Stimulated activated memory B cell treated with anti-CD40 and anti-IgM and Interleukin-4, amounts not matched to agents 10 μg/mL and 1 μg/mL and 100 μg/mL, for 72 hours (primary cell): Measurements from ENCODE around the gene NOSTRIN.
"Not testable (repeated sequence)": the region's sequence is repeated elsewhere in the genome, so short reads cannot be mapped to it uniquely, and the experiment has no call there.

Source experiments
- ATAC-seq: fragments of 150-1000 bp; cut with Tn5 transposase; 2 replicates; pipeline ENCODE4 v1.10.0; 2021
- H3K27ac Mint-ChIP-seq: one replicate; pipeline ENCODE4 v1.8.0; 2022; ENCODE audit warnings: mild to moderate bottlenecking, mixed read lengths
- H3K27me3 Mint-ChIP-seq: one replicate; pipeline ENCODE4 v1.8.0; 2022; ENCODE audit warnings: mixed read lengths
- H3K36me3 Mint-ChIP-seq: one replicate; pipeline ENCODE4 v1.8.0; 2022; ENCODE audit warnings: mixed read lengths
- H3K4me1 Mint-ChIP-seq: one replicate; pipeline ENCODE4 v1.8.0; 2022; ENCODE audit warnings: mixed read lengths
- H3K4me3 Mint-ChIP-seq: one replicate; pipeline ENCODE4 v1.8.0; 2022; ENCODE audit warnings: mild to moderate bottlenecking, moderate library complexity, mixed read lengths
- H3K9me3 Mint-ChIP-seq: one replicate; pipeline ENCODE4 v1.8.0; 2022; ENCODE audit warnings: mixed read lengths

The NOSTRIN gene

DNA sequence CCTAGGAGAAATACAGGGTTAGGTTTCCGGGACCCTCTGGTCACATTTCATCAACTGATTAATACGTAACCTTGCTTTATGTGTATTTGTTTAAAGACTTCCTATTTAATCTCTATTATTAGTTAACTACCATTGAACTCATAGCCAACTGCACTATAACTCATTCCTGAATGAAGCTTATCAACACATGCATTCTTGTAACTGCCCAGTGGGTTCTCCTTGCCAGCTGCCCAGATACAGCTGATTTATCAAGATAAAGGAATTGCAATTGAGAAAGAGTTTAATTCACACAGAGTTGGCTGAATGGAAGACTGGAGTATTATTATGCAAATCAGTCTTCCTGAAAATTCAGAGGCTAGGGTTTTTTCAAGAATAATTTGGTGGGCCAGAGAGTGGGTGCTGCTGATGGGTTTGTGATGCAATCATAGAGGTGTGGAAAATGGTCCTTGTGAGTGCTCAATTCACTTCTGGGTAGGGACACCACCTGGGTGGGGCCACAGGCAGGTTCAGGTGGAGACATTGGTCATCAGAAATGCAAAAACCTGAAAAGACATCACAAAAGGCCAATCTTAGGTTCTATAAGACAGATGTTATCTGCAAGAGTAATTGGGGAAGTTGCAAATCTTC lies 21.1 kb upstream of the NOSTRIN start:
- Mint-ChIP-seq H3K36me3 (no peaks in the 10 kb centered on the region), H3K27ac (no peak overlapping the region), H3K4me3 (no peak overlapping the region), H3K9me3 (no peaks in the 10 kb centered on the region), H3K4me1 (no peaks in the 10 kb centered on the region), H3K27me3 (no peaks in the 10 kb centered on the region)
- no peak for ATAC-seq

DNA sequence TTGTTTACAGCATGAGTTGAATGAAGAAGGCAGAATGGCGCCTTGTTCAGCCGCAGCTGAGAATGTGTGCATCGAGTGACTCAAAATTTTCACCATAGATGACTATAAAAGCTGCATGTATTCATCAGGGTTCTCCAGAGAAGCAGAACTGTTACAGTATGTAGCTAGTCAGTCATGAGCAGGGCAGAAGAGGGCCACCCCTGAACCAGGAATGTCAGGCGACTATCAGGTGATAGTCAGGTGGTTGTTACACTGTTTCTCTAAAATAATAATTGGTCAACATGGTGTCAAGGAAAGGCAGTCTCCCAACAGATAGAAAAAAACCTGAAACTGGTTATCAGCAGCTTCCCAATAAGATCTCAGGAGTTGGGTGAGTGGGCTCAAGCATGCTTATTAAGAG lies 20.2 kb upstream of the NOSTRIN start:
- Mint-ChIP-seq H3K4me3 (no peak overlapping the region), H3K9me3 (no peaks in the 10 kb centered on the region), H3K27me3 (no peaks in the 10 kb centered on the region), H3K4me1 (no peaks in the 10 kb centered on the region), H3K36me3 (no peaks in the 10 kb centered on the region), H3K27ac (no peak overlapping the region)
- ATAC-seq = no peak

DNA sequence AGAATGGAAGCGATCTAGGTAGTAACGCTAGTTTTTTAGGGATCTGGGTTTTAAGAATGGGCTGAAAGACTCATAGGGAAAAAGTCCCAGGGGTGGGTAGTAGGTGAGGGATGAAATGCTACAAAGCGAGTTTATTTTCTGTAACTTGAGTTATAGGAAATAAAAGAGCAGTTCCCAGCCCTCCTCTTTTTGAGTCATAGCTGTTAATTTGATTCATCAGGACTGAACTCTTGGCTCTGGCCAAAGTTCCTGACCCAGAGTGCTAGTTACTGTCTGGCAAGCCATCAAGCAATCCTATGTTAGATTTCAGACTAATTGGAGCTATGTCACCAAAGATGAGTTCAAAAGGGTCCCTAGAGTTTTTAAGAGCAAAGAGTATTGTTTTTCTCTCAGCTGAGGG lies 17.4 kb upstream of the NOSTRIN start:
- Mint-ChIP-seq H3K4me3 (no peak overlapping the region), H3K4me1 (no peaks in the 10 kb centered on the region), H3K36me3 (no peaks in the 10 kb centered on the region), H3K27me3 (no peaks in the 10 kb centered on the region), H3K27ac (no peak overlapping the region), H3K9me3 (no peaks in the 10 kb centered on the region)
- ATAC-seq = no peak

DNA sequence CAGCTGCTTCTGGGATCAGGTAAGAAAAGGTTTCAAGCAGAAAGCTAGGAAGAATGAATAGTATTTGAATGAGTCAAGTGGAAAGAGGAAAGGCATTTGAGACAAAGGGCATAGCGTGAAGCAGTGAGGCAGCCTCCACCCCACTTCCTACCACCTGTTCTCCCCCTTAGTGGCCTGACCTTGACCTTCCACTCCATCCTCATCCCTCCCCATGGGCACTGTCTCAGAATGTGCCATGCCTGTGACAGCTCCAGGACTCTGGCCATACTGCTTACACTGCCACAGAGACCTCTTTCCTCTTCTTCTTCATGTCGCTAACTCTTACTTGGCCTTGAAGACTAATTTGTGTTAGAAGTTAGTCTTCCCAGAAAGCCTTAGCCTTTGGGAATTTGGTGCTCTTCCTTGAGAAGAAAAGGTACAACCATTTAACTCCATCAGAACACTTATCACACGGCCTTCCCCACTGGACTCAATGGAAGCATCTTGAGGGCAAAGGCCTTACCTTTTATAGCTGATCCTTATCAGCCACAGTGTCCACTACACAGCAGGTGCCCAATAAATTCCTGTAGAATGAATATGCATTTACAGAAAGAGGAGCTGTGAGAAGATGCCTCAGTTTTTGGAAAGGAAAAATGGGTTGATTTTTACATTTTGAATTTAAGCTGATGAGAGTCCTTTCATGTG lies 15.2 kb upstream of the NOSTRIN start:
- no peaks in the 10 kb centered on the region for H3K27me3 Mint-ChIP-seq
- H3K9me3 Mint-ChIP-seq = peaks cover 5% of the 10 kb centered on the region
- ATAC-seq = no peak
- no peak overlapping the region for H3K27ac Mint-ChIP-seq
- no peaks in the 10 kb centered on the region for H3K4me1 Mint-ChIP-seq
- no peaks in the 10 kb centered on the region for H3K36me3 Mint-ChIP-seq
- no peak overlapping the region for H3K4me3 Mint-ChIP-seq

DNA sequence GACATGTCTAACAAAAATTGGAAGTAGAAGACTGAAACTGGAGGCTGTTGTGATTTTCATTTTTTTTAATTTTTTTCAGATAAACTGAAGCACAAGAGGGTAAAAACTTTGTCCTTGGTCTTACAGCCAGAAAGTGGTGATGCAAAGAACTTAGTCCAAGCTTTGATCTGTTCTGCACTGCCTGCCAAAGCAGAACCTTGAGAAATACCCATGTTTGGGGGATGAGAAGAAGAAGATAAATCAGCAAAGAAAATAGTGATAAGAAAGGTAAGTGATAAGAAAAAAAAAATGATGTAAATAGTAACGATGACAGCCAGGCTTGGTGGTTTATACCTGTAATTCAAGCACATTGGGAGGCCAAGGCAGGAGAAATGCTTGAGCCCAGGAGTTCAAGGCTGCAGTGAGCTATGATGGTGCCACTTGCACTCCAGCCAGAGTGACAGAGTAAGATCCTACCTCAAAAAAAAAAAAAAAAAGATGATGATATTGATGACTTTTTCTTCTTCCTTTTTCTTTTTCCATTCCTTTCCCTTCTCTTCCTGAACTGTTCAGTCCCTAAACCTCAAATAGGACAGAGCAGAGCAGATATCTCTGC lies 14.6 kb upstream of the NOSTRIN start:
- H3K27ac Mint-ChIP-seq = no peak overlapping the region
- H3K4me3 Mint-ChIP-seq = no peak overlapping the region
- no peaks in the 10 kb centered on the region for H3K36me3 Mint-ChIP-seq
- peaks cover 5% of the 10 kb centered on the region for H3K9me3 Mint-ChIP-seq
- H3K4me1 Mint-ChIP-seq = no peaks in the 10 kb centered on the region
- H3K27me3 Mint-ChIP-seq = no peaks in the 10 kb centered on the region
- no peak for ATAC-seq

DNA sequence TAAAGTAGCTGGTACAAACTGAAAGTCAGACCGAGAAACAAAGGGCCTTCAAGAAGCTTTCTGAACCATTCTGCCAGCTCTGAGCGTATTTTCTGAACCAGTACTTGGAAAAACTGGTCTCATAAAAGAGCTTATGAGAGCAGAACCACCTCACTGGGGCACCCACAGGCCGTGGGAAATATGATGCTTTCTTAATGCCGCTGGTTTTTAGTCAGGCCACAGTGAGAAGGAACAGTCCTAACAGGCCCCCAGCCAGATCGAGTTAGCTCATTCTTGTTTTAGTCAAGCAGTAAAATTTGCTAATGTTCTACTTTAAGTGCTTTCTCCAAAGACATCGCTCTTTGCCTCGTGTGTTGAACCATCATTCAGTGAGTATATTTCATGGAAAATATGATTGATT lies 12.7 kb upstream of the NOSTRIN start:
- Mint-ChIP-seq H3K27me3 (no peaks in the 10 kb centered on the region), H3K4me3 (no peak overlapping the region), H3K4me1 (no peaks in the 10 kb centered on the region), H3K9me3 (peaks cover 8% of the 10 kb centered on the region), H3K36me3 (no peaks in the 10 kb centered on the region), H3K27ac (no peak overlapping the region)
- no peak for ATAC-seq

DNA sequence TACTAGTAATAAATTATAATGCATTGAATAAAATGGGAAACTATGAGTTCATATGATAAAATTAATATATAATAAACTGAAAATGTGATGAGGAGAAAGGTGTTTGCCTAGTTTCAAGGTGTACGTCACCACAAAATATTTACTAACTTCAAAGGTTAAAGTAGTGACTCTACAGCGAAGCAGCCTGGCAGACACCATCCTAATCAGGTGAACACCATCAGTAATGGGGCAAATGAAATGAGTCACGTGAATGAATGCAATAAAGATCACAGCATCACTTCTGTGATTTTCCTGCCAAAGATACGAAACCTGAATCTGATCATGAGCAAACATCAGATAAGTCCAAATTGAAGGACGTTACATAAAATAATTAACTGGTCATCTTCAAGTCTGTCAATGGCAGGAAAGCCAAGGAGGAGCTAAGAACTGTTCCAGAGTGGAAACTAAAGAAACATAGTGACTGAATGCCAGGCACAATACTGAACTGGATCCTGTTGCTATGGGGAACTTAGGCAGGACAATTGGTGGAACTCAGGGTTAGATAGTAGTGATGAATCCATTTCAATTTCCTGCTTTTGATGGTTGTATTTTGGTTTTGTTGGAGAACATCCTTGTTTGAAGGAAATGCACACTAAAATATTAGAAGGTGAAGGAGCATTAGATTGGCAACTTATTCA lies 12.1 kb upstream of the NOSTRIN start:
- no peak overlapping the region for H3K27ac Mint-ChIP-seq
- H3K27me3 Mint-ChIP-seq = no peaks in the 10 kb centered on the region
- no peak overlapping the region for H3K4me3 Mint-ChIP-seq
- peaks cover 8% of the 10 kb centered on the region for H3K9me3 Mint-ChIP-seq
- no peak for ATAC-seq
- no peaks in the 10 kb centered on the region for H3K36me3 Mint-ChIP-seq
- no peaks in the 10 kb centered on the region for H3K4me1 Mint-ChIP-seq

DNA sequence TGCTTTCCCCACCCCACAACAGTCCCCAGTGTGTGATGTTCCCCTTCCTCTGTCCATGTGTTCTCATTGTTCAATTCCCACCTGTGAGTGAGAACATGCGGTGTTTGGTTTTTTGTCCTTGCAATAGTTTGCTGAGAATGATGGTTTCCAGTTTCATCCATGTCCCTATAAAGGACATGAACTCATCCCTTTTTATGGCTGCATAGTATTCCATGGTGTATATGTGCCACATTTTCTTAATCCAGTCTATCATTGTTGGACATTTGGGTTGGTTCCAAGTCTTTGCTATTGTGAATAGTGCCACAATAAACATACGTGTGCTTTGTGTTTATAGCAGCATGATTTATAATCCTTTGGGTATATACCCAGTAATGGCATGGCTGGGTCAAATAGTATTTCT lies 11.3 kb upstream of the NOSTRIN start:
- not testable (repeated sequence) for H3K36me3 Mint-ChIP-seq, H3K4me1 Mint-ChIP-seq, H3K27me3 Mint-ChIP-seq, H3K27ac Mint-ChIP-seq, ATAC-seq, H3K4me3 Mint-ChIP-seq, H3K9me3 Mint-ChIP-seq

DNA sequence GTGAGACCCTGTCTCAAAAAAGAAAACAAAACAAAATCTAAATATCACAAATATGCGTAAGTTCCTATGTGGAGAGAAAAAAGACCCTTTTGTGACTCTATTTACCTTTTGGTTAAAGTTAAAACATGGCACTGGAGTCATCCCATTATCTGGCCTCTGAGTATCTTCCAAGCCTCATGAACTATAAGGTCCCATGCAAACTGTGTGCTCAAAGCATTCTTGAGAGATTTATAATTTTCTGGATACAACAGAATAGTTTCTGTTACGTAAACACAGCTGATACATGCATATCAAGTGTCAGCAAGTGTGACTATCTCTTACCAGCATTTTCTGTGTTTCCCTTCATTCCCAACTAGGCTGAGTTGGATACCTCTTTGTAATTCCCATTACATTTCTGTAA lies 8.8 kb upstream of the NOSTRIN start:
- Mint-ChIP-seq H3K27ac (no peak overlapping the region), H3K4me3 (no peak overlapping the region), H3K36me3 (no peaks in the 10 kb centered on the region), H3K27me3 (no peaks in the 10 kb centered on the region), H3K9me3 (peaks cover 8% of the 10 kb centered on the region), H3K4me1 (no peaks in the 10 kb centered on the region)
- ATAC-seq = no peak

DNA sequence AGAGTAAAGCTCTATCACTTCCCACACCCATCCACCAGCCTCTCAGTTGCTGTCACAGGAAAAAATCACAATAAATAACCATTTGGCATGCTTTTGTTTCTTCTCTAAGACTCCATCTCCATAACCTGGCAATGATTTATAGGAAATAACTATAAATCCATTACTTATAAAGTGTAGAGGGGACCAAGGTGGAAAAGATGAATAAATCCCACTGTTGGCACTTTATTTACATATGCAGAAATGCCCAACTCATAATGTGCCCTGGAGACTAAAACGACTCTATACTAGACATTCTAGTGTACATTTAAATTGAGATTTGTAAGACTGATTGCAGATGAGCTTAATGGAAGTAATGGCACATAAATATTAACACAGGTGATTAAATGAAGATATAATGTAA lies 7.5 kb upstream of the NOSTRIN start:
- peaks cover 8% of the 10 kb centered on the region for H3K9me3 Mint-ChIP-seq
- ATAC-seq = no peak
- H3K4me3 Mint-ChIP-seq = no peak overlapping the region
- H3K27me3 Mint-ChIP-seq = no peaks in the 10 kb centered on the region
- H3K4me1 Mint-ChIP-seq = no peaks in the 10 kb centered on the region
- no peaks in the 10 kb centered on the region for H3K36me3 Mint-ChIP-seq
- no peak overlapping the region for H3K27ac Mint-ChIP-seq

DNA sequence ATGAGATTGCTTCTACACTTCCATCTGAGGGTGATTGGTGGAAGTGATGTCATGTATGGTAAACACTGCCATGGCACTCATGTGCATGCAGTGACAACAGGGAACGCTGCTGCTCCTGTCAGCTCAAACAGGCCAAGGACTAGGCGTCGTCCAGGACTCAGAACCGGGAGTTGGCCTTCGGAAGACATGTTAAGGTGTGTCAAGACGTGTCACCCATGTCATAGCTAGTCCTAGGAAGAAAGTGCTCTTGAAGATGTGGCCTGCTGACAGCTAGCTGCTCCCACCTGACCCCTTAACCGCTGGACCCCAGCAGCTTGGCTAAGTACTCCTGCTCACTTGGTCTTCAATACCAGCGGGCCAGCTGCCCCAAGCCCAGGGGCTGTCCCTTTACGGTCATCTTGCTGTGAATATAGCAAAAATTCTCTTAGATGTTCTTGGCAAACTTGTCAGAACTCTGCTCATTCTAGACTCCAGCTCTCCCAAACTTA lies 6.3 kb upstream of the NOSTRIN start:
- Mint-ChIP-seq H3K9me3 (peaks cover 3% of the 10 kb centered on the region), H3K36me3 (no peaks in the 10 kb centered on the region), H3K4me1 (no peaks in the 10 kb centered on the region), H3K27ac (no peak overlapping the region), H3K4me3 (no peak overlapping the region), H3K27me3 (no peaks in the 10 kb centered on the region)
- ATAC-seq = no peak

DNA sequence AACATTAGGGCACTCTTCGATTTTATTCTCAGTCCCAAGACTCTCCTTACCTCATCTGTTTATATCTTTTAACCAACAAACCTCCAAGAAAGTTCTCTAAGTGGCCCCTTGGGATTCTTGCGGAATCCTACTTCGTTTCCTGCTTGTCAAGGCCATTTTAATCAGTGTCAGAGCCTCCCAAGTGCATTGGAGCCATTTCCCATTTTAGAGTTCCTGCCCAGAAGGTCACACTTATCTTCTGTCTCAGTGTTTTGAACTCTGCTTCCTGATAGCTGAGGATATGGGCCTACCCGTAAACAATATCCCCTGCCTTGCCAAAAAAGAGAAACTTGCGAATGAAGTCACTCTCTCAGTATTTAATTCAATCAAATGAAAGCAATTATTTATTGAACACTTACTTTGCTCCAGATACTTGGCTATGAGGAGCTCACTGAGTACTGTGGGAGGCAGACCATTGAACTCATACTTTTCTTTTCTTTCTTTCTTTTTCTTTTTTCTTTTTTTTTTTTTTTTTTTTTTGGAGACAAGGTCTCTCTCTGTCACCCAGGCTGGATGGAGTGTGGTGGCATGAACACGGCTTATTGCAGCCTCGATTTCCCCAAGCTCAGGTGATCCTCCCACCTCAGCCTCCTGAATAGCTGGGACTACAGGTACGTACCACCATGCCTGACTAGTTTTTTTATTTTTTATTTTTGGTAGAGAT lies 5.7 kb upstream of the NOSTRIN start:
- H3K9me3 Mint-ChIP-seq = peaks cover 3% of the 10 kb centered on the region
- no peaks in the 10 kb centered on the region for H3K4me1 Mint-ChIP-seq
- no peak for ATAC-seq
- H3K4me3 Mint-ChIP-seq = no peak overlapping the region
- H3K27me3 Mint-ChIP-seq = no peaks in the 10 kb centered on the region
- no peaks in the 10 kb centered on the region for H3K36me3 Mint-ChIP-seq
- H3K27ac Mint-ChIP-seq = no peak overlapping the region

DNA sequence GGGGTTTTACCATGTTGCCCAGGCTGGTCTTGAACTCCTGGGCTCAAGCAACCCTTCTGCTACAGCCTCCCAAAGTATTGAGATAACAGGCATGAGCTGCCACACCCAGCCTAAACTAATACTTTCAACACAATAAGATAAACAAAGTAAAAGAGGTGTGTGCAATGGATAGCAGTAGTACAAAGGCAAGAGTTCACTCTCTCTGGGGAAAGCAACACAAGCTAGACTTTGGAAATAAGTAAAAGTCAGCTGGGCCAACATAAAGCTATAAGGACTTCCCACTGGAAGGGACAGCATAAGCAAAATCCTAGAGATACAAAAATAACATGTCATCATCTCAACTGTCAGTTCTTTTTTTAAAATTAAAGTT lies 5.2 kb upstream of the NOSTRIN start:
- Mint-ChIP-seq H3K36me3 (no peaks in the 10 kb centered on the region), H3K4me3 (no peak overlapping the region), H3K27me3 (no peaks in the 10 kb centered on the region), H3K27ac (no peak overlapping the region), H3K4me1 (no peaks in the 10 kb centered on the region), H3K9me3 (peaks cover 3% of the 10 kb centered on the region)
- ATAC-seq = no peak

DNA sequence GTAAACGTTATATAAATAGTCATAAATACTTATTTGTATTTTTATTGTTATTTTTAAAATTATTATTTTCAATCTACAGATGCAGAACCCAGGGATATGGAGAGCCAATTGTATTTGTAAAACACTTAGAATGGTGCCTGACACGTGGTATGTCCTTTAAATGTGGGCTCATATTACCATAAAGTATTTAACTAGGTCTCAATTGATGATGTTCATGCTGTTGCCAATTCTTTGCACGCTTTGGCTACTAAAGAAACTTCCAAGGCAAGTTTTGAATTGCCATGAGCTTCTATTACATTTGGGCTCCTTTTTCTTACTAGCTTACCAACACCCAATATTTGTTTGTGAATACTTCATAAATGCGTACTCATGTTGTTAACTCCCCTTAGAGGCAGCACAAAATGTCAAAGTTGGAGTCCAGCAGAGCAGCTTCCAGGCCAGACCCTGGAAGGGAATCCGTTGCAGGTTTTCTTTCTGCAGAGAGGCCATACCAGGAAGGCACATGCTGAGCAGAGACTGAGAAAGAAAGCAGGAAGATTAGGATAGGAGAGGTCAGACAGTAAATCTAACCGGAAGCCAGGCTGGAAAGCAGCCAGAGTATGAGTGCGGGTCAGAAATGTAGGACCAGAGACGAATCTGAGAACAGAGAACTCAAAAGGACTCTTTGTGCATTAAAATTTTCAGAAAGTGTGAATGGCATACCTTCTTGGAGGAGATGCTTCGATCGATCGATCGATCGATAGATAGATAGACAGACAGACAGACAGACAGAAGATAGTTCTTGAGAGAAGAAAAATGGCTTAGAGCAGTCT lies 4.2 kb upstream of the NOSTRIN start:
- ATAC-seq = no peak
- Mint-ChIP-seq H3K27ac (no peak overlapping the region), H3K9me3 (no peaks in the 10 kb centered on the region), H3K4me3 (no peak overlapping the region), H3K36me3 (no peaks in the 10 kb centered on the region), H3K4me1 (no peaks in the 10 kb centered on the region), H3K27me3 (no peaks in the 10 kb centered on the region)
